ENCODE data around the gene ELFN1. TPM values are rescaled to one million over a fixed set of nuclear protein-coding genes. Genes with fewer than 3 reads are reported as not detected.

ELFN1 gene
- total and polyA plus RNA-seq, 9 of the 15 experiments (the other 6 are each of a cell fraction or from before 2014, with no cell fraction given): 0.04 to 0.64 (median 0.18) TPM; not detected in 2

DNA sequence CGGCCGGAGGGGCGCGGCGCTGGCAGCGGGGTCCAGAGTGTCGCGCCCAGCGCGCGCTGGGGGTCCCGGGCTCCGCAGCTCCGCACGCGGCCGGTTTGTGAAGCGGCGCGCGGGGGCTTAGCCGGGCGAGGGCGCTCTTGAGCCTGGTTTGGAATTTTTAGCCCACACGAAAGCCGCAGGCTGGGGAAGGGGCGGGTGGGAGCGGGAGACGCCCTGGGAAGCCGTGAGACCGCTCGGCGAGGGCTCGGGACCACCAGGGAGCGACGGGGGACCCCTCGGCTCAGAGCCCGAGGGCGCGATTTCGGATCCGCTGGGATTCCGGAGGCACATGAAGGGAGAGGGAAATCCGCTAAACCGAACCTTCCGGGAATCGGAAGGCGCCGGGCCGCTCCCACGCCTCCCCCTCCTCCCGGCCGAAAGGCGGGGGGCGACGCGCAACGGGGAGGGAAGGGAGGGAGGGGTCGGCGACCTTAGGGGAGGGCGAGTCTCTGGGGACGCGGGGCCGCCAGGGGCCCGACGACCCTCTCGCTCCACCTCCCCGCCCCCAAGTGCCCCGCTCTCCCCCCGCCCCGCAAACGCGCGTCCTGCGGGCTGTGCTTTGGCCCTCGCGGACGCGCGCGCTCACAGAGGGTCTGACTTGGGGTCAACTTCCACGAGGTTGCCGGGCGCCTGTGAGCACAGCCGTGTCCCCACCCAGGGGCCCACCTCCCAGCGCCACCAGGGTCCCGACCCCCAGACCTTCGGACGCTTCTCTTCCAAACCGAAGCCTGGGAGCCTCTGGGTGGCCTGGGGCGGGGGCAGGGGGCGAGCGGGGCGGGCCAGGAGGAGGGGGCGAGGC, 5.1 kb upstream of the ELFN1 start:
- Histone ChIP-seq H3K9me3 (replicated peaks; ENCODE audit: control insufficient read depth, insufficient read depth, low read depth, low read length) (no peaks in the 10 kb centered on the region), H3K9me1 (ENCODE audit: control insufficient read depth, insufficient read depth, low read length) (no peaks in the 10 kb centered on the region), H3K4me1 (replicated peaks in 1 of 2; ENCODE audit: control insufficient read depth in 2 of 2, insufficient read depth in 2 of 2, low read length in 2 of 2) (peaks cover 0 to 57% of the 10 kb centered on the region in 2 experiments; a peak in 2 of 5 replicates), H3K79me2 (ENCODE audit: control insufficient read depth, insufficient read depth, low read length) (no peaks in the 10 kb centered on the region), H3K27ac (ENCODE audit: extremely low read depth, low read depth, low read length) (no peak overlapping the region), H3K9ac (ENCODE audit: insufficient read depth in 1 of 2, low read depth in 2 of 2, low read length in 2 of 2) (peak overlapping the region; percentile 41 to 88; a peak in 2 of 4 replicates), H3K27me3 (ENCODE audit: control insufficient read depth in 2 of 2, insufficient read depth in 2 of 2, low read length in 2 of 2) (peaks cover 19 to 55% of the 10 kb centered on the region in 2 experiments; a peak in 4 of 5 replicates), H4K20me1 (replicated peaks; ENCODE audit: control insufficient read depth, insufficient read depth, low read length) (peaks cover 11% of the 10 kb centered on the region; the same call in 1 of the 2 replicates), H3K36me3 (ENCODE audit: control insufficient read depth, insufficient read depth, low read length) (no peaks in the 10 kb centered on the region), H2AFZ (ENCODE audit: low read depth, low read length) (peak overlapping the region; percentile 76; the same call in 1 of the 2 replicates), H3K4me3 (peak overlapping the region; percentile 42), H3K4me2 (ENCODE audit: insufficient read depth, low read length) (peak overlapping the region; percentile 67; the same call in 1 of the 2 replicates)
- intact Hi-C loops (cut with micrococcal nuclease): loop anchor here (5.0 to 10.0 kb wide), 2 partner anchors 92 to 680 kb away; no protein-coding TSS in a partner anchor
- ChIA-PET POLR2A (interaction anchor here (0.6 kb wide), 1 partner anchor 17 kb away, joined by 3 read pairs; no protein-coding TSS in a partner anchor), CTCF (ENCODE audit: low intra/inter-chr PET ratio) (interaction anchor here (0.6 to 1.0 kb wide), 2 partner anchors 672 to 683 kb away, joined by 3 read pairs; no protein-coding TSS in a partner anchor)
- peak; percentile 80 to 86 (median 82) for DNase-seq (ENCODE audit: extremely low read depth in 1 of 4, low spot score in 3 of 4)
- in situ Hi-C loops (cut with MboI): no loop called here
- BruUV-seq (replicated peaks): no TSS peak
- 2% methylated on average over 19 of the region's 95 CpGs for WGBS (ENCODE audit: insufficient coverage, low coverage, missing lambda C conversion rate)
- no peak for FAIRE-seq
- peak; percentile 70 for ATAC-seq
- TF ChIP-seq ZBED1 (IDR thresholded peaks at IDR 0.05): no peak
- no peak for TF ChIP-seq MIER1 (IDR thresholded peaks at IDR 0.05; ENCODE audit: low read depth)
- peak; percentile 43; the same call in 1 of the 2 replicates for TF ChIP-seq L3MBTL2 (IDR thresholded peaks at IDR 0.05)
- TF ChIP-seq, protein P1, sequence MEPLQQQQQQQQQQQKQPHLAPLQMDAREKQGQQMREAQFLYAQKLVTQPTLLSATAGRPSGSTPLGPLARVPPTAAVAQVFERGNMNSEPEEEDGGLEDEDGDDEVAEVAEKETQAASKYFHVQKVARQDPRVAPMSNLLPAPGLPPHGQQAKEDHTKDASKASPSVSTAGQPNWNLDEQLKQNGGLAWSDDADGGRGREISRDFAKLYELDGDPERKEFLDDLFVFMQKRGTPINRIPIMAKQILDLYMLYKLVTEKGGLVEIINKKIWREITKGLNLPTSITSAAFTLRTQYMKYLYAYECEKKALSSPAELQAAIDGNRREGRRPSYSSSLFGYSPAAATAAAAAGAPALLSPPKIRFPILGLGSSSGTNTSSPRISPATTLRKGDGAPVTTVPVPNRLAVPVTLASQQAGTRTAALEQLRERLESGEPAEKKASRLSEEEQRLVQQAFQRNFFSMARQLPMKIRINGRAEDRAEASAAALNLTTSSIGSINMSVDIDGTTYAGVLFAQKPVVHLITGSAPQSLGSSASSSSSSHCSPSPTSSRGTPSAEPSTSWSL (CRISPR knock-in tag; IDR thresholded peaks at IDR 0.05; ENCODE audit: borderline replicate concordance): no peak
- TF ChIP-seq, protein P2, sequence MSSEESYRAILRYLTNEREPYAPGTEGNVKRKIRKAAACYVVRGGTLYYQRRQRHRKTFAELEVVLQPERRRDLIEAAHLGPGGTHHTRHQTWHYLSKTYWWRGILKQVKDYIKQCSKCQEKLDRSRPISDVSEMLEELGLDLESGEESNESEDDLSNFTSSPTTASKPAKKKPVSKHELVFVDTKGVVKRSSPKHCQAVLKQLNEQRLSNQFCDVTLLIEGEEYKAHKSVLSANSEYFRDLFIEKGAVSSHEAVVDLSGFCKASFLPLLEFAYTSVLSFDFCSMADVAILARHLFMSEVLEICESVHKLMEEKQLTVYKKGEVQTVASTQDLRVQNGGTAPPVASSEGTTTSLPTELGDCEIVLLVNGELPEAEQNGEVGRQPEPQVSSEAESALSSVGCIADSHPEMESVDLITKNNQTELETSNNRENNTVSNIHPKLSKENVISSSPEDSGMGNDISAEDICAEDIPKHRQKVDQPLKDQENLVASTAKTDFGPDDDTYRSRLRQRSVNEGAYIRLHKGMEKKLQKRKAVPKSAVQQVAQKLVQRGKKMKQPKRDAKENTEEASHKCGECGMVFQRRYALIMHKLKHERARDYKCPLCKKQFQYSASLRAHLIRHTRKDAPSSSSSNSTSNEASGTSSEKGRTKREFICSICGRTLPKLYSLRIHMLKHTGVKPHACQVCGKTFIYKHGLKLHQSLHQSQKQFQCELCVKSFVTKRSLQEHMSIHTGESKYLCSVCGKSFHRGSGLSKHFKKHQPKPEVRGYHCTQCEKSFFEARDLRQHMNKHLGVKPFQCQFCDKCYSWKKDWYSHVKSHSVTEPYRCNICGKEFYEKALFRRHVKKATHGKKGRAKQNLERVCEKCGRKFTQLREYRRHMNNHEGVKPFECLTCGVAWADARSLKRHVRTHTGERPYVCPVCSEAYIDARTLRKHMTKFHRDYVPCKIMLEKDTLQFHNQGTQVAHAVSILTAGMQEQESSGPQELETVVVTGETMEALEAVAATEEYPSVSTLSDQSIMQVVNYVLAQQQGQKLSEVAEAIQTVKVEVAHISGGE (CRISPR knock-in tag; IDR thresholded peaks at IDR 0.05): no peak
- TF ChIP-seq TCFL5 (CRISPR knock-in tag; conservative IDR thresholded peaks at IDR 0.05): no peak
- TF ChIP-seq CBX5 (IDR thresholded peaks at IDR 0.05; ENCODE audit: borderline replicate concordance, low read depth): no peak
- no peak for TF ChIP-seq SAFB (IDR thresholded peaks at IDR 0.05; ENCODE audit: borderline replicate concordance, low read depth, low read length)
- TF ChIP-seq ZFP36 (IDR thresholded peaks at IDR 0.05; ENCODE audit: low read depth, low read length, partially characterized antibody): no peak
- TF ChIP-seq EP400 (IDR thresholded peaks at IDR 0.05): no peak
- TF ChIP-seq, protein P3, sequence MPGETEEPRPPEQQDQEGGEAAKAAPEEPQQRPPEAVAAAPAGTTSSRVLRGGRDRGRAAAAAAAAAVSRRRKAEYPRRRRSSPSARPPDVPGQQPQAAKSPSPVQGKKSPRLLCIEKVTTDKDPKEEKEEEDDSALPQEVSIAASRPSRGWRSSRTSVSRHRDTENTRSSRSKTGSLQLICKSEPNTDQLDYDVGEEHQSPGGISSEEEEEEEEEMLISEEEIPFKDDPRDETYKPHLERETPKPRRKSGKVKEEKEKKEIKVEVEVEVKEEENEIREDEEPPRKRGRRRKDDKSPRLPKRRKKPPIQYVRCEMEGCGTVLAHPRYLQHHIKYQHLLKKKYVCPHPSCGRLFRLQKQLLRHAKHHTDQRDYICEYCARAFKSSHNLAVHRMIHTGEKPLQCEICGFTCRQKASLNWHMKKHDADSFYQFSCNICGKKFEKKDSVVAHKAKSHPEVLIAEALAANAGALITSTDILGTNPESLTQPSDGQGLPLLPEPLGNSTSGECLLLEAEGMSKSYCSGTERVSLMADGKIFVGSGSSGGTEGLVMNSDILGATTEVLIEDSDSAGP (CRISPR knock-in tag; IDR thresholded peaks at IDR 0.05): no peak
